DMS79 (cell line): ENCODE data around the gene ISOC2.

Experiments used
- DNase-seq: peaks from one replicate; lab custom pipeline; 2025; lab: John Stamatoyannopoulos, UW

The ISOC2 gene

DNA sequence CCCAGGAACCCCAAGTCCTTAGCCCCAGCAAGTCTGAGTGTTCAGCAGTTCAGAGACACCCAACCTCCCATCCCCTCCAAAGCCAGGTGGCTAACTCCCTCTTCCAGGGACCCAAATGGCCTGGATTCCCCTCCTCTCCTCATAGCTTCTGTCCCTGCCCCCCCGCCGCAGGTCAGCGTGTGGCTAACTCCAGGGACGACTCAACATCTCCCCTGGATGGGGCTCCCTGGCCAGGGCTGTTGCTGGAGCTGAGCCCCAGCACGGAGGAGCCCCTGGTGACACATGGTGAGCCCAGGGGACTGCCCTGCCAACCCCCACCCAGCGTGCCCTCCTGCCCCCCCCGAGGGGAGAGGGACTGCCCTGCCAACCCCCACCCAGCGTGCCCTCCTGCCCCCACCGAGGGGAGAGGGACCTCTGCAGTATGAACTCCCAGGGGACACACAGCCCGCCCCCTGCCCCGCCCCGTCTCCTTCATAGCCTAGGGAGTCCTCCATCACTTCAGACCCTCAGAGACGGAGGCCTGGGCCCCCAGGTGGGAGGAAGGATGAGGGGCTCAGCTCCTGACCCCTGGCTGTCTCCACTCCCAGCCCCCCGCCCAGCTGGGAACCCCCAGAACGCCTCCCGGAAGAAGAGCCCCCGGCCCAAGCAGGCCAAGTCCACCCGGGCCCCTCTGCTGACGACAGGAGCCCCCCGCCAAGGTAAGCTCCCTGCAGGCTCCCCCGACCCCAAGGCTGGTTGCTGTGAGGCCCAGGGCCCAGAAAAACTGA lies 28.5 kb upstream of the ISOC2 start:
- DNase-seq = no peak

DNA sequence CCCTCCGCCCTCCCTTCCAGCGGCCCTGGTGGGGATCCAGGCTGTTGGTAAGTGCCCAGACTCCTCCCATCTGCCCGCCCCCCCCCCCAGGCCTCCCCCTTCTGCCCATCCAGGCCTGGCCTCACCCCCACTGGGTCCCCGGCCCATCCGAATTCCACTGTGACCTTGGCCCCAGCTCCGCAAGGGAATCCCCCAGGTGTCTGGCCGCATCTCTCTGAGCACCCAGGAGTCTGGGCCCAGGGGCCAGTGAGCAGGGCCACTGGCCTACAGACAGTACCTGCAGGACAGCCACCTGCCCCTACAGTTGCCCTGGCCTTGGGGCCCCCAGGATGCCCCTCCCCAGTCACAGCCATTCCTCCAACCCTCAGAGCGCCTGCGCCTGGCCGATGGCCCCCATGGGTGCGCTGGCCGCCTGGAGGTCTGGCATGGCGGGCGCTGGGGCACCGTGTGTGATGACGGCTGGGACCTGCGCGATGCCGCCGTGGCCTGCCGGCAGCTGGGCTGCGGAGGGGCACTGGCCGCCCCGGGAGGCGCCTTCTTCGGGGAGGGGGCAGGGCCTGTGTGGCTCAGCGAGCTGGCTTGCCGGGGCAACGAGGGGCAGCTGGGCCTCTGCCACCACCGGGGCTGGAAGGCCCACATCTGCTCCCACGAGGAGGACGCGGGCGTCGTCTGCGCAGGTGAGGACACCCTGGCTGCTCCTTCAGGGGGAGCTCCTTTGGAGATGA lies 27.7 kb upstream of the ISOC2 start:
- DNase-seq = no peak

GRCh38 chr19:55487924-55488687 lies 26.7 kb upstream of the ISOC2 start, which contains the start of gene SSC5D:
SSC5D (plus strand) TSS chr19:55488436; CDS start chr19:55488590, 154 bp downstream.
- no peak for DNase-seq

GRCh38 chr19:55486971-55487923 lies 25.8 kb upstream of the ISOC2 start:
- DNase-seq = no peak

- DNase-seq = no peak
These were observed 24.9 kb upstream of the ISOC2 start for GRCh38 chr19:55486043-55486970.

- DNase-seq = no peak
These were observed 24.1 kb upstream of the ISOC2 start for GRCh38 chr19:55485439-55486011.

DNA sequence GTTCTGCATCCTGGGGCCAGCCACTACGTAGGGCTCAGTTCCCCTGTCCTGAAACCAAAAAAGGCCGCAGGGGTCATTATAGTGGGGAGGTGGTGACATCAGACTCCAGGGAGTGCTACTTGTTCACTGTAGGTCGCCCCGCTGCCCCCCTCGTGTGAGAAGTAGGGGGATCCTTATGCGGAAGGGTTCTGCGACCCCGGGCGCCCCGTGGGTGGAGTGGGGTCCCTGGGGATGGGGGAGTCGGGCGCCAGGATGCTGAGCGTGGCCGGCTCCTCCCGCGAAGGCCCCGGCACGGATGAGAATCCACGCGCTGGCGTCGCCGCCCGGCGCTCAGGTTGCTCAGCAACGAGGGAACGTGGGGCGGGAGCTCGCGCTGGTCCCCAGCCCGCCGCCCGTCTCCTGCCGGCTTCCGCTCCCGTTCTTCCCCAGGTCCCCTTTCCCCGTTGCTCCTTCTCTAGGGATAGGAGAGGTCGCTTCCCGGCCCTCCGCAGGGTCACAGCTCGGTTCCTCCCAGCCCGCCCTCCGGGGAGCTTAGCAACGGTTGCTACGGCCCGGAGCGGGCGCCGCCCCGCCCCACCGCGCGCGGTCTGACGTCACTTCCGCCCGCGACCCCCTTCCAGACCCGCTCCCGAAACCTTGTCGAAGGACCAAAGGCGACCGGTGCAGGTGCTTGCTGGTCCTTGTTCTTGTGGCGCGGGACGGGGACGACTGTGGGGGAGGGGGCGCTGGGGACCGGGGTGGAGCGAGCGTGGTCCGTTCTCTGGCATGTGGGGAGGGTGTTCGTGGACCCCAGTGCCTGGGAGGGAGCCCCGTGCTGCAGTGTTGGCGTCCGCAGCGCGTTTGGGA lies 23.4 kb upstream of the ISOC2 start, which contains the start of gene NAT14:
Gene NAT14 (plus strand): TSS at position 596 of the 846 bp plus-strand sequence. CDS start 521 bp downstream, outside the sequence.
- DNase-seq = peak; percentile 35

DNA sequence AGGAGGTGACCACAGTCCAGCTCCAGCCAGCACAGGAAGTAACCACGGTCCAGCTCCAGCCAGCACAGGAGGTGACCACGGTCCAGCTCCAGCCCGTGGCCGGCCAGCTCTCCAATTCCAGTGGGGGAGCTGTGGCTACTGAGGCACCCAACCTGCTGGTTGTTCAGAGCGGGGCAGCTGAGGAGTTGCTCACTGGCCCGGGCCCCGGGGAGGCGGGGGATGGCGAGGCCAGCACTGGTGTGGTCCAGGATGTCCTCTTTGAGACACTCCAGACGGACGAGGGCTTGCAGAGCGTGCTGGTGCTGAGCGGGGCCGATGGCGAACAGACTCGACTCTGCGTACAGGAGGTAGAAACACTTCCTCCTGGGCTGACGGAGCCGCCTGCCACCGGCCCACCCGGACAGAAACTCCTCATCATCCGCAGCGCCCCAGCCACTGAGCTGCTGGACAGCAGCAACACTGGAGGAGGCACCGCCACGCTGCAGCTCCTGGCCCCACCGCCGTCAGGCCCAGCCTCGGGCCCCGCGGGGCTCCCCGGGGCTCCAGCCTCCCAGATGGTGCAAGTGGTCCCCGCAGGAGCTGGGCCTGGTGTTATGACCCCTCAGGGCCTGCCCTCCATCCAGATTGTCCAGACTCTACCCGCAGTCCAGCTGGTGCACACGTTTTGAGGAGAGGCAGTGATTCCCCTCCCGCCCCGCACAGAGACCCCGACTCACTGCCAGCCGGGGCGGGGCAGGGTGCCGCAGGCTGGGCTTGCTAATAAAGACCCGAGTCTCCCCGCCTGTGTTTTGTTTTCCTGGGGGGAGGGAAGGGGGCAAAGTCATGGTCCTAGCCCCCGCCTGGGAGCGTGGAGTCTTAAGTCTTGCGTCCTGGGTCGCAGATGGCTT lies 22.5 kb upstream of the ISOC2 start:
- DNase-seq = no peak

GRCh38 chr19:55482967-55483705 lies 21.7 kb upstream of the ISOC2 start:
- no peak for DNase-seq

DNA sequence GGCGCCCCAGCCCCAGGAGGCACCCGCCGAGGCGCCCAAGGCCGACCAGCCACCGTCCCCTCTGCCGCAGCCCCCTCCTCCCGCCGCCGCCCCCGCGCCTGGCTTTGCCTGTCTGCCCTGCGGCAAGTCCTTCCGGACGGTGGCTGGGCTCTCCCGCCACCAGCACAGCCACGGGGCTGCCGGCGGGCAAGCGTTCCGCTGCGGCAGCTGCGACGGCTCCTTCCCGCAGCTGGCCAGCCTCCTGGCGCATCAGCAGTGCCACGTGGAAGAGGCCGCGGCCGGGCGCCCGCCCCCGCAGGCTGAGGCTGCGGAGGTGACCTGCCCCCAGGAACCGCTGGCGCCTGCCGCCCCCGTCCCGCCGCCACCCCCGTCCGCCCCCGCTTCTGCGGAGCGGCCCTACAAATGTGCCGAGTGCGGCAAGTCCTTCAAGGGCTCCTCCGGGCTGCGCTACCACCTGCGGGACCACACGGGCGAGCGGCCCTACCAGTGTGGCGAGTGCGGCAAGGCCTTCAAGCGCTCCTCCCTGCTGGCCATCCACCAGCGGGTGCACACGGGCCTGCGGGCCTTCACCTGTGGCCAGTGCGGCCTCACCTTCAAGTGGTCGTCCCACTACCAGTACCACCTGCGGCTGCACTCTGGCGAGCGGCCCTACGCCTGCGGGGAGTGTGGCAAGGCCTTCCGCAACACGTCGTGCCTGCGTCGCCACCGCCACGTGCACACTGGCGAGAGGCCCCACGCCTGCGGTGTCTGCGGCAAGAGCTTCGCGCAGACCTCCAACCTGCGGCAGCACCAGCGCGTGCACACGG lies 20.9 kb upstream of the ISOC2 start:
- no peak for DNase-seq

GRCh38 chr19:55481794-55482155 lies 20.3 kb upstream of the ISOC2 start:
- DNase-seq = no peak

DNA sequence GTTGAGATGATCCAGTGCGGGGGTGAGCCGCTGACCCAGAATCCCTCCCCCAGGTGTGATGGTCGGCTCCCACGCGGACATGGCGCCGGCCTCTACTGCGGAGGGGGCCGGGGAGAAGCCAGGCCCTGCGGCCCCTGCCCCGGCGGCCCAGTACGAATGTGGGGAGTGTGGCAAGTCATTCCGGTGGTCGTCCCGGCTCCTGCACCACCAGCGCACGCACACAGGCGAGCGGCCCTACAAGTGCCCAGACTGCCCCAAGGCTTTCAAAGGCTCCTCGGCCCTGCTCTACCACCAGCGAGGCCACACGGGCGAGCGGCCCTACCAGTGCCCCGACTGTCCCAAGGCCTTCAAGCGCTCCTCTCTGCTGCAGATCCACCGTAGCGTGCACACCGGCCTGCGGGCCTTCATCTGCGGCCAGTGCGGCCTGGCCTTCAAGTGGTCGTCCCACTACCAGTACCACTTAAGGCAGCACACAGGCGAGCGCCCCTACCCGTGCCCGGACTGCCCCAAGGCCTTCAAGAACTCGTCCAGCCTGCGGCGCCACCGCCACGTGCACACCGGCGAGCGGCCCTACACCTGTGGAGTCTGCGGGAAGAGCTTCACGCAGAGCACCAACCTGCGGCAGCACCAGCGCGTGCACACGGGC lies 19.8 kb upstream of the ISOC2 start:
- no peak for DNase-seq

DNA sequence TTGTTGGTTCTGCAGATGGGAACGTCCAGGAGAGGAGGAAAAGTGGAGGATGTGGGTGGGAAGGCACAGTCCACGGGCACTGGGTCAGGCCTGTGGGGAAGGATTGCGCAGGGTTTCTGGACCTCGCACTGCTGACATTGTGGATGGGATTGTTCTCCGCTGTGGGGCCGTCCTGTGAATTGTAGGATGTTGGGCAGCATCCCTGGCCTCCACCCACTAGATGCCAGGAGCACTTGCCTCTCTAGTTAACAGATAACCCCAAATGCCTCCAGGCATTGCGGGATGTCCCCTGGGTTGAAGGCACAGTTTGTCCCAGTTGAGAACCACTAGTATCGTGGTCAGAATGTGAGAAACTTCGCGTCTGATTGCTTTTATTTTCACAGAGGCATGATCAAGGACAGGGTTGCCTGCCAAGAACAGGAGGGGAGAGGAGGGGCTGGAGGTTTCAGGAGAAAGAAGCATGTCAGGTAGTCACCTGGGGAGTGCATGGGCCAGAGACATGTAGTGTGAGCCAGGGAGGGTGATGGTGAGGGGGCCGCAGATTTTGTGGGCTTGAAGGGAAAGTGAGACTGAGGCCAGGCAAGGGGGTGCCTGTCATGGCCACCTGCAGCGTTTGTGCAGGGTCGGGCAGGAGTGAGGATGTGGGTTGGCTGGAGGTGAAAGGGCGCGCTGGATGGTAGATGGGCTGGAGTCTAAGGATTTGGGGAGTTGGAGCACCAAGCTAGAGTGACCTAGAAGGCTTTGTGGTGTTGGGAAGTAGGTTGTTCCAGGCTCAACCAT lies 18.2 kb upstream of the ISOC2 start:
- DNase-seq = no peak

- no peak for DNase-seq
These were observed 17.6 kb upstream of the ISOC2 start for GRCh38 chr19:55479045-55479444.

DNA sequence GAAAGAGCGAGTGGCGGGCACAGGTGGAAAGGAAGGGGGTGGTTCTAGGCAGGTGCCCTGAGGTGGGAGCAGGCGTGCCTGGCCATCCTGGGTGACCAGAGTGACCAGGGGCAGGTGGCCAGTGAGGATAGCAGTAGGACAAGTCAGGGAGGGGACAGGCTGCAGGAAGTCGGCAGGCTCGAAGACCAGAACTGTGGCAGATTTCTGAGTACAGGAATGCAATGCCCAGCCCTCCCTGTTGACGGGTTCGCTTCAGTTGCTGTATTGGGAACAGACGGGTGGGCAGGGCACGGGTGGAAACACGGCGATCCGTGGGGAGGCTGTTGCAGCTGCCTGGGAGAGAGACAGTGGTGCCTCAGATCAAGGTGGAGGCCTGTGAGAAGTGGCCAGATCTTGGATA lies 16.9 kb upstream of the ISOC2 start:
- DNase-seq = no peak
